HG03066 (cell line): ENCODE data around the gene RNF217.
"Not testable (repeated sequence)": the region's sequence is repeated elsewhere in the genome, so short reads cannot be mapped to it uniquely, and the experiment has no call there.

Source experiments
- ATAC-seq: cut with Tn5 transposase; IDR thresholded peaks from one replicate; pipeline ENCODE4 v1.9.1; 2021; ENCODE audit warnings: low read depth; ENCODE audit not compliant: unreplicated experiment

Gene RNF217

GRCh38 chr6:125009578-125009977 lies 47.3 kb downstream of the RNF217 start:
- ATAC-seq: no peak

- no peak for ATAC-seq
These were observed 51.9 kb downstream of the RNF217 start for GRCh38 chr6:125013938-125014660.

GRCh38 chr6:125014661-125014957 lies 52.4 kb downstream of the RNF217 start:
- no peak for ATAC-seq

- no peak for ATAC-seq
These were observed 52.9 kb downstream of the RNF217 start for GRCh38 chr6:125015152-125015551.

- no peak for ATAC-seq
These were observed 55.9 kb downstream of the RNF217 start for GRCh38 chr6:125018136-125018535.

GRCh38 chr6:125019281-125019680 lies 57.0 kb downstream of the RNF217 start:
- ATAC-seq: no peak

- no peak for ATAC-seq
These were observed 57.7 kb downstream of the RNF217 start for GRCh38 chr6:125019918-125020317.

- no peak for ATAC-seq
These were observed 58.1 kb downstream of the RNF217 start for GRCh38 chr6:125020385-125020784.

GRCh38 chr6:125022391-125022989 lies 60.3 kb downstream of the RNF217 start:
- no peak for ATAC-seq

- ATAC-seq: no peak
These were observed 63.1 kb downstream of the RNF217 start for GRCh38 chr6:125025164-125025854.

GRCh38 chr6:125027287-125027686 lies 65.0 kb downstream of the RNF217 start:
- ATAC-seq: no peak

- ATAC-seq: no peak
These were observed 68.7 kb downstream of the RNF217 start for GRCh38 chr6:125030969-125031368.

GRCh38 chr6:125031385-125031784 lies 69.1 kb downstream of the RNF217 start:
- ATAC-seq: no peak

GRCh38 chr6:125034929-125035328 lies 72.7 kb downstream of the RNF217 start:
- ATAC-seq: not testable (repeated sequence)

GRCh38 chr6:125036486-125036885 lies 74.2 kb downstream of the RNF217 start:
- not testable (repeated sequence) for ATAC-seq

- no peak for ATAC-seq
These were observed 75.6 kb downstream of the RNF217 start for GRCh38 chr6:125037827-125038226.

- no peak for ATAC-seq
These were observed 76.7 kb downstream of the RNF217 start for GRCh38 chr6:125038925-125039324.

- ATAC-seq: no peak
These were observed 79.7 kb downstream of the RNF217 start for GRCh38 chr6:125041740-125042459.

GRCh38 chr6:125044066-125044465 lies 81.8 kb downstream of the RNF217 start:
- no peak for ATAC-seq

- ATAC-seq: no peak
These were observed 82.4 kb downstream of the RNF217 start for GRCh38 chr6:125044667-125045066.
